Lung microvascular endothelial cell (primary cell): ENCODE results near the gene QPCT. TPM values are rescaled to one million over a fixed set of nuclear protein-coding genes. Genes with fewer than 3 reads are reported as not detected.
"Not testable (repeated sequence)": the region's sequence is repeated elsewhere in the genome, so short reads cannot be mapped to it uniquely, and the experiment has no call there.

Experiments
- DNase-seq, 2 donors: peaks; one replicate each; pipeline versions ENCODE4 v3.0.0 to v3.0.0-alpha.2; 2010; ENCODE audit warnings: low read depth in 2 of 2
- total RNA-seq: library from RNA; depleted of rRNA; stranded (reverse); fragments of >200 nt; gene quantifications from 2 replicates; pipeline ENCODE4 v1.2.1, GENCODE V29; 2014

The QPCT gene
- total RNA-seq, 1 donor from 2014 or later, result 0.60 TPM

- no peak for DNase-seq
These were observed 13.1 kb downstream of the QPCT start for GRCh38 chr2:37357530-37357929.

GRCh38 chr2:37358466-37358865 lies 14.0 kb downstream of the QPCT start:
- no peak for DNase-seq

- DNase-seq, result no peak
These were observed 16.9 kb downstream of the QPCT start for GRCh38 chr2:37361216-37361815.

- no peak for DNase-seq
These were observed 17.7 kb downstream of the QPCT start for GRCh38 chr2:37361994-37362698.

- DNase-seq, result no peak
These were observed 19.9 kb downstream of the QPCT start for GRCh38 chr2:37364351-37364750.

GRCh38 chr2:37365669-37366068 lies 21.2 kb downstream of the QPCT start:
- DNase-seq, result no peak

GRCh38 chr2:37366773-37367172 lies 22.3 kb downstream of the QPCT start:
- DNase-seq, result no peak

- no peak for DNase-seq
These were observed 22.9 kb downstream of the QPCT start for GRCh38 chr2:37367310-37367709.

- DNase-seq, result no peak
These were observed 23.6 kb downstream of the QPCT start for GRCh38 chr2:37367984-37368383.

- DNase-seq, result no peak
These were observed 26.2 kb downstream of the QPCT start for GRCh38 chr2:37370666-37371065.

- no peak for DNase-seq
These were observed 27.6 kb downstream of the QPCT start for GRCh38 chr2:37372000-37372399.

- DNase-seq, result no peak
These were observed 31.4 kb downstream of the QPCT start for GRCh38 chr2:37375741-37376288.

- peak in 1 of 2 donors; percentile 34 for DNase-seq
These were observed 32.2 kb downstream of the QPCT start for GRCh38 chr2:37376421-37377186.

- DNase-seq, result no peak
These were observed 32.7 kb downstream of the QPCT start for GRCh38 chr2:37377187-37377532.

GRCh38 chr2:37378411-37378810 lies 34.0 kb downstream of the QPCT start:
- DNase-seq, result peak in 1 of 2 donors; percentile 16

GRCh38 chr2:37379881-37380296 lies 35.5 kb downstream of the QPCT start:
- DNase-seq, result peak; percentile 13 to 91

- DNase-seq, result not testable (repeated sequence)
These were observed 36.4 kb downstream of the QPCT start for GRCh38 chr2:37380787-37381186.

- not testable (repeated sequence) for DNase-seq
These were observed 39.8 kb downstream of the QPCT start for GRCh38 chr2:37384261-37384660.

GRCh38 chr2:37387148-37387835 lies 42.9 kb downstream of the QPCT start:
- peak in 1 of 2 donors; percentile 39 for DNase-seq

GRCh38 chr2:37388074-37388473 lies 43.6 kb downstream of the QPCT start:
- DNase-seq, result peak in 1 of 2 donors; percentile 24

- no peak for DNase-seq
These were observed 45.0 kb downstream of the QPCT start for GRCh38 chr2:37389395-37389794.
